HUES48 (cell line): Measurements from ENCODE around the gene RSPO3.

ENCODE experiments used
- H3K27ac ChIP-seq: one replicate; pipeline ENCODE4 v1.7.0; 2013; ENCODE audit warnings: low read depth, low read length, inconsistent platforms
- H3K27me3 ChIP-seq: 2 replicates; pipeline ENCODE4 v1.6.1; 2013; ENCODE audit warnings: mild to moderate bottlenecking, low read length; ENCODE audit not compliant: control insufficient read depth, insufficient read depth
- H3K36me3 ChIP-seq: 2 replicates; pipeline ENCODE4 v1.6.1; 2013; ENCODE audit warnings: low read length; ENCODE audit not compliant: control insufficient read depth, insufficient read depth
- H3K4me1 ChIP-seq: 2 replicates; pipeline ENCODE4 v1.6.1; 2013; ENCODE audit warnings: mild to moderate bottlenecking, low read length; ENCODE audit not compliant: control insufficient read depth, insufficient read depth
- H3K4me3 ChIP-seq: 2 replicates; pipeline ENCODE4 v1.5.1; 2013; ENCODE audit warnings: mild to moderate bottlenecking, low read depth, low read length
- H3K9ac ChIP-seq: 2 replicates; pipeline ENCODE4 v1.6.1; 2013; ENCODE audit warnings: mild to moderate bottlenecking, low read depth, low read length, moderate library complexity
- H3K9me3 ChIP-seq: 2 replicates; pipeline ENCODE4 v1.6.1; 2013; ENCODE audit warnings: low read length; ENCODE audit not compliant: control insufficient read depth, insufficient read depth

The RSPO3 gene

GRCh38 chr6:127128066-127128465, 9.6 kb downstream of the RSPO3 start:
- Histone ChIP-seq H3K27ac (no peak overlapping the region), H3K4me3 (no peak overlapping the region), H3K36me3 (no peaks in the 10 kb centered on the region), H3K9ac (no peak overlapping the region), H3K4me1 (no peaks in the 10 kb centered on the region), H3K9me3 (no peaks in the 10 kb centered on the region), H3K27me3 (no peaks in the 10 kb centered on the region; the same call in 1 of the 2 replicates)

GRCh38 chr6:127129251-127129650, 10.8 kb downstream of the RSPO3 start:
- no peak overlapping the region for H3K27ac ChIP-seq
- H3K36me3 ChIP-seq: no peaks in the 10 kb centered on the region
- H3K4me1 ChIP-seq: no peaks in the 10 kb centered on the region

GRCh38 chr6:127131275-127131674, 12.8 kb downstream of the RSPO3 start:
- Histone ChIP-seq H3K9ac (no peak overlapping the region), H3K27ac (no peak overlapping the region), H3K36me3 (no peaks in the 10 kb centered on the region), H3K27me3 (no peaks in the 10 kb centered on the region; the same call in 1 of the 2 replicates), H3K4me1 (no peaks in the 10 kb centered on the region), H3K4me3 (no peak overlapping the region), H3K9me3 (no peaks in the 10 kb centered on the region)

More at GRCh38 chr6:127129251-127129650, 10.8 kb downstream of the RSPO3 start:
- Histone ChIP-seq H3K4me3 (no peak overlapping the region), H3K9ac (no peak overlapping the region), H3K27me3 (no peaks in the 10 kb centered on the region; the same call in 1 of the 2 replicates), H3K9me3 (no peaks in the 10 kb centered on the region)

GRCh38 chr6:127131772-127132376, 13.4 kb downstream of the RSPO3 start:
- Histone ChIP-seq H3K9ac (no peak overlapping the region), H3K4me1 (no peaks in the 10 kb centered on the region), H3K9me3 (no peaks in the 10 kb centered on the region), H3K36me3 (no peaks in the 10 kb centered on the region), H3K27ac (no peak overlapping the region), H3K27me3 (no peaks in the 10 kb centered on the region; the same call in 1 of the 2 replicates), H3K4me3 (no peak overlapping the region)

GRCh38 chr6:127134136-127134535, 15.7 kb downstream of the RSPO3 start:
- Histone ChIP-seq H3K36me3 (no peaks in the 10 kb centered on the region), H3K4me1 (no peaks in the 10 kb centered on the region), H3K27me3 (no peaks in the 10 kb centered on the region), H3K27ac (no peak overlapping the region), H3K9ac (no peak overlapping the region), H3K9me3 (no peaks in the 10 kb centered on the region), H3K4me3 (no peak overlapping the region)

- Histone ChIP-seq H3K9ac (no peak overlapping the region), H3K27ac (no peak overlapping the region), H3K9me3 (no peaks in the 10 kb centered on the region), H3K27me3 (no peaks in the 10 kb centered on the region), H3K4me3 (no peak overlapping the region), H3K4me1 (no peaks in the 10 kb centered on the region), H3K36me3 (no peaks in the 10 kb centered on the region)
These were observed 18.3 kb downstream of the RSPO3 start for GRCh38 chr6:127136786-127137185.

GRCh38 chr6:127146932-127147331, 28.5 kb downstream of the RSPO3 start:
- no peak overlapping the region for H3K9ac ChIP-seq
- peak overlapping the region; percentile 18 for H3K27ac ChIP-seq
- no peaks in the 10 kb centered on the region for H3K27me3 ChIP-seq
- H3K4me3 ChIP-seq: 0 out of 2 replicates have a peak overlapping the region, but pooled peaks have one; percentile 23
- H3K9me3 ChIP-seq: no peaks in the 10 kb centered on the region
- H3K4me1 ChIP-seq: peaks cover 17% of the 10 kb centered on the region
- no peaks in the 10 kb centered on the region for H3K36me3 ChIP-seq

- Histone ChIP-seq H3K27ac (no peak overlapping the region), H3K27me3 (no peaks in the 10 kb centered on the region)
These were observed 29.1 kb downstream of the RSPO3 start for GRCh38 chr6:127147534-127147933.

GRCh38 chr6:127148511-127148910, 30.0 kb downstream of the RSPO3 start:
- H3K4me1 ChIP-seq: peaks cover 17% of the 10 kb centered on the region
- H3K36me3 ChIP-seq: no peaks in the 10 kb centered on the region
- no peak overlapping the region for H3K9ac ChIP-seq
- no peaks in the 10 kb centered on the region for H3K27me3 ChIP-seq
- H3K27ac ChIP-seq: no peak overlapping the region
- H3K4me3 ChIP-seq: no peak overlapping the region
- H3K9me3 ChIP-seq: no peaks in the 10 kb centered on the region

More at GRCh38 chr6:127147534-127147933, 29.1 kb downstream of the RSPO3 start:
- H3K9me3 ChIP-seq: no peaks in the 10 kb centered on the region
- H3K9ac ChIP-seq: no peak overlapping the region
- peaks cover 17% of the 10 kb centered on the region for H3K4me1 ChIP-seq
- no peak overlapping the region for H3K4me3 ChIP-seq
- no peaks in the 10 kb centered on the region for H3K36me3 ChIP-seq

GRCh38 chr6:127154509-127154908, 36.0 kb downstream of the RSPO3 start:
- H3K27me3 ChIP-seq: no peaks in the 10 kb centered on the region

GRCh38 chr6:127160484-127160883, 42.0 kb downstream of the RSPO3 start:
- Histone ChIP-seq H3K4me1 (peaks cover 24% of the 10 kb centered on the region), H3K4me3 (no peak overlapping the region)

More at GRCh38 chr6:127154509-127154908, 36.0 kb downstream of the RSPO3 start:
- Histone ChIP-seq H3K36me3 (no peaks in the 10 kb centered on the region), H3K4me3 (no peak overlapping the region), H3K9me3 (no peaks in the 10 kb centered on the region), H3K4me1 (peaks cover 14% of the 10 kb centered on the region), H3K27ac (no peak overlapping the region), H3K9ac (no peak overlapping the region)

More at GRCh38 chr6:127160484-127160883, 42.0 kb downstream of the RSPO3 start:
- H3K36me3 ChIP-seq: no peaks in the 10 kb centered on the region
- no peaks in the 10 kb centered on the region for H3K27me3 ChIP-seq
- H3K9ac ChIP-seq: no peak overlapping the region
- H3K27ac ChIP-seq: no peak overlapping the region
- no peaks in the 10 kb centered on the region for H3K9me3 ChIP-seq
